UCSD-AML1 (cell line): ENCODE results near the gene LGALS4.
"Not testable (repeated sequence)": the region's sequence is repeated elsewhere in the genome, so short reads cannot be mapped to it uniquely, and the experiment has no call there.

Experiments used
- DNase-seq: peaks from one replicate; lab custom pipeline; 2025; ENCODE audit not compliant: unreplicated experiment; lab: John Stamatoyannopoulos, UW

Gene LGALS4

DNA sequence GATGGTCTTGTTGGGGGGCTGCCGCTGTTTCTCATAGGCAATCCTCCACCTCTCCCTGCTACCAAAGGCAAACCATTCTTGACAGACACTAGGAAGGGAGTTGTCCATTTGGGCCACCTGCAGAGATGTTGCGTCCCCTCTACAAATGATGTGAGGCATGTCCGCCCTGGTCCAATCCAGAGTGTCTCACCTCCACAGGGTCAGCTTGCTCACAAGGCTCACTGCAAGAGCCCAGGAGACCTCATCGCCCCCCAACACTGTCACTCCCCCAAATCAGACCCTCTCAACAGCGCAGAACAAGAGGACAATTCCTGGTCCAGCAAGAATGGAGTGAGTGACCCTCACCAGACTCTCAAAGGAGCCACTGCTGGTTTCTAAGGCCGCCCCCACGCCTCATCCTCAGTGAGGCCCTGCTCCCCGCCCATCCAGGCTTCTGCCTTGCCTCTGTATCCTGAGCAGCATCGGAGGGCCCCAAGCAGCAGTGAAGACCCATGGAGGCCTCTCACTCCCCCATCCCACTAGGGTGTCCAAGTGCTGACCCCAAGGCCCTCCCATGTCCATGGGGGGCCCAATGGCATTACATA, 30.5 kb upstream of the LGALS4 start:
- no peak for DNase-seq

DNA sequence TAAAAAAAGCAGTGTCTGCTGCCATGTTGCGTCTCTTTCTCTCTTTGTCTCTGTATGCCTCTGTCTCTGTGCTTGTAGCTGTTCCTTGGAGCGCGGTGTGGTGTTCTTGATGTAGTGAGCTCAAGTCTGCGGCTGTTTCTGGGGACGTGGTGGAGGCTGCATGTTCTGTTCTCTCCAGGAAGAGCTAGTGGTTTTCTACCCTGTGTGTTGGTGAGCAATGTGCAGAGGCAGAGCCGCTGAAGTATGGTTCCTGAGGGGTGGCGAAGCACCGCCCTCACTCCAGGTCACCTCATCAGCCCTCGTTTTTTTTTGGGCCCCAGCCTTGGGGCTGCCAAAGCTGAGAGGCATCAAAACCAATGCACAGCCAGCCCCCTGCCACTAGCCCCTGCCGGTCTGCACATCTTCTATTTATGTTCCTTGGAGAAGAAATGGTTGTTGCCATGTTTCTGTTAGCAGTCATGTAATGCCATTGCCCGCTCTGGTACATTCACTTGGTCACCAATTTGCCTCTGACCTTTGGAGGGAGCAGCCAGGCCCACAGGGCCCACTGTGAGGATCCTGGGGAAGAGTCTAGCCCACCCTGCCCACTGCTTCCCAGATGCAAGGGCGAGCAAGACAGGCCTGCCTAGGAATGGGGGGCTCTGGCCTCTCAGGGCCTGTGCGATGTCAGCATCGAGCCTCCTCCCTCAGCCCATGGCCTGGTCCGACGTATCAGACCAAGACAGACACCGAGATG, 29.9 kb upstream of the LGALS4 start:
- no peak for DNase-seq

DNA sequence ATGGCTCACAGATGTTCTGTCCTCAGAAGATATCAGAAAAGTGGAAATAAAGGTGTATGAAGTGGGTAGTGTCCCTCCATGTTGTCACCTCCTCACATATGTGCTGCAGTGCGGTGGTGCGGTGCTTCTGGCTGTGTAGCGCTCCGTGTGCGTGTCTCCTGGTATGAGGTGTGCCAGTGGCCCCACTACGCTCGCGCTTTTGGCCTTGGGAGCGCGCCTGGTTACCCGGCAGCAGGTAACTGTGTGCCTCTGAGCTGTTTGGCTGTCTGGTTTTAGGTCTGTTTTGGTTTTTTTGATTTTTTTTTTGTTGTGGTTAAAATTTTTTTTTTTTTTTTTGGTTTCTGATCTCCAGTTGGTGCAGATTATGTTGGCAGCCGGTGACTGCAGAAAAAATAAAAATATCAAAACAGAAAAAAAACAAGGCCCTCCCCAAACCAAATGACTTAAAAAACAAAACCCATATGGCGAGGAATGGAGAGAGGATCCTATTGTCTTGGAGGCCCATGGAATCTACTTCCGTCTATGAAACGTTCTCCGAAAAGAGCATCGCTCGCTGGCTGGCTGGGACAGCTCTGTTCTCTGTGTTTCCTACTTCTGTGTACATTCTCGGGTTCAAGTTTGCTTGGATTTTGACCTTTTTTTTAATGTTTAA, 29.2 kb upstream of the LGALS4 start:
- no peak for DNase-seq

DNA sequence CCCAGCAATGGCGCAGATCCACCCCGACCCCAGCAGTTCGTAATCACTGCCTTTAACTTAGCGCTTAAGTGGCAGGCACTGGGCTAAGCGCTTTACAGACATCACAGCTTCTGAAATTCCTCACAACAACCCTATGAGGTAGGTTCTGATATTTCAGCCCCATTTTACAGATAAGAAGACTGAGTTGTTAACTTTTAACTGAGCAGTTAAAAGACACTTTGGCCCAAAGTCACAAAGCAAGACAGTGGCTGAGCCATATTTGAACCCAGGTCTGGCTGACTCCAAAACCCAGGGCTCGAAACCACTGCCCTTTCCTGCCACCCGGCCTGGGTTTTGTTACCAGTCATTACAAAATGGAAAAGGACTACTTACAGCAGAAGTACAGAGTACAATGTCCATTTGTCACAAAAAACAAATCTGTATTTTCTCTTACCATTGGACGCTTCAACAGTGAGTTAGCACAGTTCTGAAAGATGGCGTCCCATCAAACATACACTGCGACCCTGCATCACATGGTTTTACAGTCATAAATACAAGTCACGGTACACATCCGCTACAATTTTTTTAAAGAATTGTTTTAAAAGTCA, 28.5 kb upstream of the LGALS4 start:
- DNase-seq: no peak

DNA sequence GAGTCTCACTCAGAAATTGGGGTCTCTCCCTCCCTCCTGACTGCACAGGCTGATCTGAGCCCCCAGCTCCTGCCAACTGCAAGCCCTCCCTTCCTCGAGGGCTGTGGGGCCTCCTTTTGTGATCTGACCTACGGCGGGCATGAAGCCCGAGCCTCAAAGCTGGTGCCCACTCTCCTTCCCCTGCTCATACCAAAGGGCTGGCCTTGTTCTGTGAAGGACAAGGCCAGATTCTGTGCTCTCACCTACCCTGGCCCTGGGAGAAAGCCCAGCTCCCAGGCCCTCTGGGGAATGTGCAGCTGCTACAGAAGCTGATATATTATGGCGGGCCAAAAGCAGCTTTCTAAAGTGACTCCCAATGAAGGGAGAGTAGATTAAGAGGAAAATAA, 27.8 kb upstream of the LGALS4 start:
- no peak for DNase-seq

DNA sequence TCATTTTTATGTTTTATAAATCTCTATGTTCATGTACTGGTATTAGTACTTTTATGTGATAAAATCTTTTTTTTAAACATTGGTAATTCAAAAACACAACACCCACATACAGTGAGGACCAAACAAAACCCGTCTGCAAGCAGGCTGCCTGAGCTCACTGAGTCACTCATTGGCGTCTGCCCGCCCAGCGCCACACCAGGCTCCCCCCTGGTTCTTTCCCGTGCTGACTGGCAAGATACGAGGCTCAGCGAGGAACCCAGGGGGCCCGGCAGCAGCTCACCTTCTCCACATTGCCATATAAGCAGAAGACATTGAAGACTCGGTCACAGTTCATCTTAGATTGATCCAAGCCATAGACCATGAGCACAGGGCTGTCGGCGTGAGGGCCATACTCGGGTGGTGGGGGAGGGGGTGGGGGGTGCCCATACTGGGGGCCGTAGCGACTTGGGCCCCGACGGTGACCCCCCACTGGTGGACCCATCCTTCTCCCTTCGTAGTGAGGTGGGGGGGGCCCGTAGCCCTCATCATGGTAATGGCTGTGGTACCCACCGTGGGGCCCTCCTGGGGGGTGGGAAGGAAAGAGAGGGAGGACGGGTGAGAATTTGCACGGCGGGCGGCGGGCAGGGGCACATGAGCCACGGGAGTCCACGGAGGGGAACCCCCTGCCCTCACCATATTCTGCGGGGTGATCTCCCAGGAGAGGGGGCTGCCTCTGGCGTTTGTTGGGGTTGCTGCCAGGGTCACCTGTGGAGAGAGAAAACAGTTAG, 27.3 kb upstream of the LGALS4 start:
- DNase-seq: no peak

DNA sequence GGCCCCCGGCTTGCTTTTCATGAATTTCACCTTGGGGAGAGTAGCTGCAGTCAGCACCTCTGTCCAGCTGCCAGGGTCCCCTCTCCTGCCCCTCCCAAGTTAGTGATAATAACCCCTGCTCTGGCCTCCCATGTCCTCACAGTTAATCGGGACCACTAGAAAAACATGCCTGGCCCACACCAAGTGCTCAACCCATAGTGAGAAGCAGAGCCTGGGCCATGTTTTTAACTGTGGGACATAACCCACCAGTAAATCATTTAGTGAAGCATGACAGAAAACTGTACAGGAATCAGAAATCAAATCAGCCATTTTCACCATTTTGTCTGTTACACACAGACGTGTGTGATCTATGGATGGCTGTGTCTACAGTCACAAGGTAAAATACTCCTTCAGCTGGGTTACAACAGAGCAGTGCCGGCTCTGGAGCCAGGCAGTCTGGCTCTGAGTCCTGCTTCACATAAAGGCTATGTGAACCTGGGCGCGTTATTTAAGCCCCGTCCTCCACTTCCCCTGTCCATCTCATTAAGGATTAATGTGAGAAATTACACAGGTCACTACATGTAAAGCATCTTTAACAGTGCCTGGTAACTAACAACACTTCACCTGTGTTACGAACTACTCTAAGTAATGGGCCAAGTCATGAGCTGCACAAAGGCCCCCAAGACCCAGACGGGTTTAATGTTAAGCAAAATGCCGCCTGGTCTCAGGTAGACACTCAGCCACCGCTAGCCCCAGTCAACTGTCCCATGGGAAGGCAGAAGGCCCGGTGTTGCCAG, 26.4 kb upstream of the LGALS4 start:
- no peak for DNase-seq

DNA sequence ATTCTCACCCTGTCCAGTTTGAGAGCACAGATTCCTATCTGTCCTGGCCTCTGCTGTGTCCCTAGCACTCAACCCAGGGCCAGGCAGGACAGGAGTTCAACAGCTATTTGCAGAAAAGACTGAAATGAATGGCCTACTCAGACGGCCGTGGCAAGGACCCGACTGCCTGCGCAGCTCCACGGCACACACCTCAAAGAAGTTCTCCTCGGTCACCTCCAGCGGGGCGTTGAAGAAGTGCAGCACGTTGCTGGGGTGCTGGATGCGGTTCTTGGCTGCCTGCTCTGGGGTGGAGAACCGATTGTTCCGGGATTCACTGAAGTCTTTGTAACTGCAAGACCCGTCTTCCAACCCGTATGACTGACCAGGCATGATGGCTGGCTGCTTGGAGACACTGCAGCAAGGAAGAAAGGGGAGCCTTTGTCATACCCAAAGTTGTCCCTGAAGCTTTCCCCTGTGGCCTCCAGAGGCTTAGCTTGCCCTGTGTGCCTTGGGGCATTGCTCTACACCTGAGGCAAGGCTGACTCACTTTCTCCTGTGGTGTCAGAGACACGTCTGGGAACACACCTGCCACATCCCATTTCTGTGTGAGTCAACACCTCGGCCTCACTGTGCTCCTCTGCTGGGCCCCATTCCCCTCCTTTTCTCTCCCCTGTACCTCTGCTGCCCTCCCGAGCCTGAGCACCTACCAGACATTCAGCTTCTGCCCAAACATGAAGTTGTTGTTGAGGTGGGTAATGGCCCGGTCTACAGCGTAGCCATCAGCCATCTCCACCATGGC, 25.7 kb upstream of the LGALS4 start:
- DNase-seq: no peak

DNA sequence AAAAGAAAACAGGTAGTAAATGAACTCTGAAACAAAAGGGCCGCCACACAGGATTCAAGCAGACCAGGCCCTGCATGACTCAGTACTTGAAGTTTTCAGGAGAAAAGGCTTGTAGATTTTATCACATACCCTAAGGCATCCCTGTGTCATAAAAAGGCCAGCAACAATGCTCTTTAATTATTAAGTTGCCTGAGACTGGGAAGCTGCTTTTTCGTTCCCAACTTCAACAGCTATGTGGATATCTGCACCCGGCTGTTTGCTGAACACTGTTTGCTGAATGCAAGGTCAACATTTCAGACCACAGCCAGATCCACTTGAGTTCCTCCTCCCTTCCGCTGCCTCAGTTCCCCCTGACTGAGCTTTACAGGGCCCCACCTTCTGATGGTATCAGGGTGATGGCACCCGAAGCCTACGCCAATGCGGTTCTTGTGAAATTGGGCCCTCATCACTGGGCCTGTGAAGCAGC, 24.9 kb upstream of the LGALS4 start:
- DNase-seq: no peak

DNA sequence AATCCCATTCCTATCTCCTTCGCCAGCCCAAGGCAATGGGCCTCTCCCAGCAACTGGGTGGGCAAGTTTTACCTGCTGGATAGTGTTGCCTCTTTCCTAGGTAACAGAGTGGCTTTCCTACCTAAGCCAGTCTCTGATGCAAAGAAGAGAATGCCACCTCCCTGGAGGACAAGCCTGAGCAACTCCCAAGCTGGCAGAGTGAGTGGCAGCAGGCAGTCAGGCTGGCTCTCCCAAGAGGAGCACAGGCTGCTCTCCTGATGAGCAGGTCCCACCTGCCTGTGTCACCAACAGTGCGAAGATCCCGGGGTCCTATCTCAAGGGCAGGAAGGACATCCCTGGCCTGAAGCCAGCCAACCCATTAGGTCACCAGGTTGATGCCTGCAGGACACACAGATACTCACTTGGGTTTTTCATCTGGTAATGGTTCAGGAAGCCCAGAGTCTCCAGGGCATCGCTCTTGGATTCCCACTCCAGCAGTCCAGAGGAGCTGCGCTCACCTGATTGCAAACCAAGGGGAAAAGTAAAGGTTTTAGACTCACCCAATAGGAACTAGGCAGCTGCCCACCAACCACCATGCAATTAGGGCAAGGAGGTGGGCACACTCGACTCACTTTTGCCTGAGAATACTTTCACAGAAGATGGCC, 24.4 kb upstream of the LGALS4 start:
- no peak for DNase-seq

DNA sequence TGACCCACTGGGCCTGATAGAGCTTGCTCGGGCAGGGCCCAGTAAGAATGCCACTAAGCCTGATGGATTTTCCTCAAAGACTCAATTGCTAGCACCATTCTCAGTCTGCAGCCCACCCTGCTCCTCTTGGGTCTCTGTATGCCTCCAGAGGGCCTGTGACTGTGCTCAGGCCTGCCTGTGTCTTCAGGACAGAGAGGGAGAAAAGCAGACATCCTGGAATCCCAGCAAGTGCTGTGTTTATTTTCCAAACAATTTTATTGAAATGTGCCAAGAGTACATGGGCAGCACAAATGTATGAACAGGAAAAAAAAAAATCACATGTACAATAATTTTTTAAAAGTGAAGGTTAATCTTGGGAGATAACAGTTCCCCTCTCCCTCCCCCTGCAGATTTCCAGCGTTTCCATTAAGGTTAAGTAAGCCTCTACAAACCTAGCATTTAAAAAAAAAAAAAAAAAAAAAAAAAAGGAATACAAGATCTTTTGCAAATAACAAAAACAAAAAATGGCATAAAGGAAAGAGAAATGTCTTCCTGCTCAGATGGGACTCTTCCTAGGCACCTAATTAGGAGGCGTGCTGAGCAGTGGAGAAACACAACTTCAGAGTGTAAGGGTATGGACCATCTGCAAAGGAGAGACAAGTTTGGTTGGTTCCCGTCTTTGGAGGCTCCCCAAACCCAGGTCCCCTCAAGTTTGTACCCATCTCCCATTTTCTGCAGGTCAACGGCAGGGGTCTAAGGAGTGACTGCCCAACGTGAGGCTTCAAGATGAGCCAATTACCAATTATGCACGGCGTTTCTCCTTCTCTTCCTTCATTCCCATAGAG, 23.6 kb upstream of the LGALS4 start:
- DNase-seq: no peak

DNA sequence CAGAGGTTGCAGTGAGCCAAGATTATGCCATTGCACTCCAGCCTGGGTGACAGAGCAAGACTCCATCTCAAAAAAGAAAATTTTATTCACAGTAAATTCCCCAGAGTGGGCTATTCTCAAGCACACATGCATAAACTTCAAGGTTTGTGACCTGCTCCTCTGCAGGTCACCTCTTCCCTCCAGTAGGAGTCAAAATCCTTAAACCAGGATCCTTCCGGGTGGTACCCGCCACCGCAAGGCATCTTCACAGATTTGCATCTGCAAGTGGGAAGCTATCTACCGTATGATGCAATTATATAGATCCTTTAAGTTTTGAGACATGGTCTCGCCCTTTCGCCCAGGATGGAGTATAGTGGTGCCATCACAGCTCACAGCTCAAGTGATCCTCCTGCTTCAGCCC, 21.8 kb upstream of the LGALS4 start:
- no peak for DNase-seq

DNA sequence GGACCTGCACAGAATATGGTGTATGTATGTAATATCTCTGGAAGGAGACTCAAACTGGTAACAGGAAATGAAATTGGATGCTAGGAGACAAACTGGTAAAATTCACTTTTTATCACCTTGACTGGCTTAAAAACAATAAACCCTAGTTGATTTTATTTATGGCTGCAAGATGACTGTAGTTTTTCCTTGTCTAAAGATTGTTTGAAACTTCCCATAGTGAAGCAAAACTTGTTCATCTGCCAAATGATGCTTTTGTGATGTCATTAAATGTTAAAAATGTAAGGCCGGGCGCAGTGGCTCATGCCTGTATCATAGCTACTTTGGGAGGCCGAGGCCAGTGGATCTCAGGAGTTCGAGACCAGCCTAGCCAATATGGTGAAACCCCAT, 21.4 kb upstream of the LGALS4 start:
- no peak for DNase-seq

DNA sequence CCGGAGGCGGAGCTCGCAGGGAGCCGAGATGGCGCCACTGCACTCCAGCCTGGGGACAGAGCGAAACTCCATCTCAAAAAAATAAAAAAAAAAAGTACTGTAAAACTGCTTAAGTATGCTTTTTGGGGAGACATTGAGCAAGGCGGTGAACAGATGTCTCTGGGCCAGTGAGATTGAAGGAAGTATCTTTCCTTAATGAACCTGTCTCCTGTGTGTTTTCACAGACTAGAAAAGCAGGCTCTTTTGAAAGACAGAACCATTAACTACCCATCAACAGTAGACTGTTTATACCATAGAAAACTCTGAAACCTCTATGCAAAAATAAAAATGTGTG, 20.3 kb upstream of the LGALS4 start:
- no peak for DNase-seq

DNA sequence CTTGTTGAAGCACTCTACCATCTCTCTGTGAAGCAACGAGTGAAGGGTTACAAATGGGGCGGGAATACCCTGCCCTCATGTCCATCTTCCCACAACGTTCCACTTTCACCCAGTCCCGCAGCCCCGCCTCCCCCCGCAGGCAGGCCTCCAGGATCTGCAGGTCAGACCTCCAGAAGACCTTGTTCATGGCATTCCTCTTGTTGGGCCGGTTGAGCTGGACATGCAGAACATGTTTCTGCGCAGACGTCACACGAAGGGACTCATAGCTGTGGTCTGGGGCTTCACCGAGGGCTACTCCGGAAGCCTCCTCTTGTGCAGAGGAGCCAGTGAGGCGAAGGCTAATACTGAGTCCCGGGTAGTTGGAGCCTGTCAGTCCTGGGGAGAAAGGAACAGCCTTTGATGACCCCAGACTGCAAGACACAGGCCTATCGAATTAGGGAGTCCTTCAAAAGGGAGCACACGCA, 18.4 kb upstream of the LGALS4 start:
- no peak for DNase-seq

DNA sequence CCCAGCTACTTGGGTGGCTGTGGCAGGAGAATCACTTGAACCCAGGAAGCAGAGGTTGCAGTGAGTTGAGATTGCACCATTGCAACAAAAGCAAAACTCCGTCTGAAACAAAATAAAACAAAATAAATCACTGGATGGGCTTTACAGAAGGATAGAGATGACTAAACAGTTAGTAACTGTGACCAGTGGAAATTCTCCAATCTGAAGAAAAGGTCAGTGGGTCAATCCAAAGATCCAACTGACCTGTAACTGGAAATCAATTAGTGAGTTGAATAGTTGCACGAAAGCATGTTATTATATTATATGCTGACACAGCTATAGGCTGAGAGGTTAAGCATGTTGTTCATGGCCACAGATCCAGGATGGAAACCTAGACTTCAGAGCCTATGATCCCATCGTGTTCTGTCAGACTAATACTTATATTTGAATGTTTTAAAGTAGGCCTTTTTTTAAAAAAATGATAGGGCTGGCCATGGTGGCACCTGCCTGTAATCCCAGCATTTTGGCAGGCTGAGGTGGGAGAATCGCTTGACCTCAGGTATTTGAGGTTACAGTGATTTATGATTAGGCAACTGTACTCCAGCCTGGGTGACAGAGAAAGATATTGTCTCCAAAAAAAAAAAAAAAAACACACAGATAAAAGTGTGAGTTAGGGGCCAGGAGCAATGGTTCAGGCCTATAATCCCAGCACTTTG, 17.4 kb upstream of the LGALS4 start:
- no peak for DNase-seq

DNA sequence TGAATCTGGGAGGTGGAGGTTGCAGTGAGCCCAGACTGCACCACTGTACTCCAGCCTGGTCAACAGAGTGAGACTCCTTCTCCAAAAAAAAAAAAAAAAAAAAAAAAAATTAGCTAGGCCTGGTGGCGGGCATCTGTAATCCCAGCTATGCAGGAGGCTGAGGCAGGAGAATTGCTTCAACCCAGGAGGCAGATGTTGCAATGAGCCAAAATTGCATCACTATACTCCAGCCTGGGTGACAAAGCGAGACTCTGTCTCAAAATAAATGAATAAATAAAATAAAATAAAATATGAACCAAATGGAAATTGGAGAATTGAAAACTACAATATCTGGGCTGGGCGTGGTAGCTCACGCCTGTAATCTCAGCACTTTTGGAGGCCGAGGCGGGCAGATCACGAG, 16.5 kb upstream of the LGALS4 start:
- not testable (repeated sequence) for DNase-seq
